ENCODE measurements around the gene PPP2R2D. TPM values are rescaled to one million over a fixed set of nuclear protein-coding genes. Genes with fewer than 3 reads are reported as not detected.

The PPP2R2D gene
- total and polyA plus RNA-seq, 5 donors, result 30.1 to 38.2 (median 35.4) TPM

GRCh38 chr10:131899116-131899690 is 1.6 kb upstream of the PPP2R2D start:
- peaks cover 4% of the 10 kb centered on the region for H3K4me1 ChIP-seq (ENCODE audit: control insufficient read depth, insufficient read depth, low read length)
- H3K27me3 ChIP-seq (ENCODE audit: control insufficient read depth, insufficient read depth), result no peaks in the 10 kb centered on the region
- DNase-seq (no peak), ATAC-seq (no peak)
- H3K9me3 ChIP-seq (ENCODE audit: control insufficient read depth, low read length), result no peaks in the 10 kb centered on the region
- H3K27ac ChIP-seq (ENCODE audit: low read length), result no peak overlapping the region
- H3K4me3 ChIP-seq (ENCODE audit: low read length), result no peak overlapping the region
- 58% methylated on average over 8 of the region's 8 CpGs for WGBS
- intact Hi-C loops (cut with DNase I), result no loop called here

GRCh38 chr10:131899695-131900349 is 986 bp upstream of the PPP2R2D start:
- no peaks in the 10 kb centered on the region for H3K9me3 ChIP-seq (ENCODE audit: control insufficient read depth, low read length)
- H3K4me3 ChIP-seq (ENCODE audit: low read length), result peak overlapping the region; percentile 99
- H3K4me1 ChIP-seq (ENCODE audit: control insufficient read depth, insufficient read depth, low read length), result peaks cover 8% of the 10 kb centered on the region
- ATAC-seq, result no peak
- 20% methylated on average over 24 of the region's 24 CpGs for WGBS
- H3K27me3 ChIP-seq (ENCODE audit: control insufficient read depth, insufficient read depth), result no peaks in the 10 kb centered on the region
- intact Hi-C loops (cut with DNase I), result loop anchor here in 1 of 4 donors (10.0 kb wide), 1 partner anchor 75 kb away; no protein-coding TSS in a partner anchor
- DNase-seq, result no peak
- no peak overlapping the region for H3K27ac ChIP-seq (ENCODE audit: low read length)

- DNase-seq (peak; percentile 64 to 81 (median 80)), ATAC-seq (peak; percentile 30 to 48)
- WGBS, result under 1% methylated on average over 82 of the region's 83 CpGs
- Histone ChIP-seq H3K4me3 (ENCODE audit: low read length) (peak overlapping the region; percentile 99), H3K4me1 (ENCODE audit: control insufficient read depth, insufficient read depth, low read length) (peaks cover 10% of the 10 kb centered on the region), H3K27me3 (ENCODE audit: control insufficient read depth, insufficient read depth) (no peaks in the 10 kb centered on the region), H3K9me3 (ENCODE audit: control insufficient read depth, low read length) (no peaks in the 10 kb centered on the region), H3K27ac (ENCODE audit: low read length) (peak overlapping the region; percentile 66)
- intact Hi-C loops (cut with DNase I), result loop anchor here in 1 of 4 donors (10.0 kb wide), 1 partner anchor 73 kb away; no protein-coding TSS in a partner anchor
These were observed 497 bp downstream of the PPP2R2D start for GRCh38 chr10:131901181-131901829.

GRCh38 chr10:131902211-131902610 is 1.4 kb downstream of the PPP2R2D start:
- intact Hi-C loops (cut with DNase I), result loop anchor here in 1 of 4 donors (10.0 kb wide), 1 partner anchor 73 kb away; no protein-coding TSS in a partner anchor
- DNase-seq, result no peak

GRCh38 chr10:131902691-131903090 is 1.9 kb downstream of the PPP2R2D start:
- WGBS, result 91% methylated on average over 9 of the region's 9 CpGs
- no peak overlapping the region for H3K4me3 ChIP-seq (ENCODE audit: low read length)
- no peaks in the 10 kb centered on the region for H3K27me3 ChIP-seq (ENCODE audit: control insufficient read depth, insufficient read depth)
- H3K4me1 ChIP-seq (ENCODE audit: control insufficient read depth, insufficient read depth, low read length), result peaks cover 10% of the 10 kb centered on the region
- intact Hi-C loops (cut with DNase I), result loop anchor here in 1 of 4 donors (10.0 kb wide), 1 partner anchor 72 kb away; no protein-coding TSS in a partner anchor
- H3K27ac ChIP-seq (ENCODE audit: low read length), result no peak overlapping the region
- ATAC-seq (no peak), DNase-seq (no peak)
- no peaks in the 10 kb centered on the region for H3K9me3 ChIP-seq (ENCODE audit: control insufficient read depth, low read length)

More at GRCh38 chr10:131902211-131902610, 1.4 kb downstream of the PPP2R2D start:
- no peak for ATAC-seq
- WGBS, result 47% methylated on average over 5 of the region's 5 CpGs
- Histone ChIP-seq H3K27ac (ENCODE audit: low read length) (no peak overlapping the region), H3K4me1 (ENCODE audit: control insufficient read depth, insufficient read depth, low read length) (peaks cover 10% of the 10 kb centered on the region), H3K4me3 (ENCODE audit: low read length) (peak overlapping the region; percentile 99), H3K27me3 (ENCODE audit: control insufficient read depth, insufficient read depth) (no peaks in the 10 kb centered on the region), H3K9me3 (ENCODE audit: control insufficient read depth, low read length) (no peaks in the 10 kb centered on the region)

- no peak overlapping the region for H3K27ac ChIP-seq (ENCODE audit: low read length)
- ATAC-seq (no peak), DNase-seq (no peak)
- H3K27me3 ChIP-seq (ENCODE audit: control insufficient read depth, insufficient read depth), result no peaks in the 10 kb centered on the region
- 75% methylated on average over 5 of the region's 5 CpGs for WGBS
- H3K4me3 ChIP-seq (ENCODE audit: low read length), result no peak overlapping the region
- H3K9me3 ChIP-seq (ENCODE audit: control insufficient read depth, low read length), result no peaks in the 10 kb centered on the region
- H3K4me1 ChIP-seq (ENCODE audit: control insufficient read depth, insufficient read depth, low read length), result peaks cover 18% of the 10 kb centered on the region
- intact Hi-C loops (cut with DNase I), result loop anchor here in 1 of 4 donors (10.0 kb wide), 1 partner anchor 70 kb away; no protein-coding TSS in a partner anchor
These were observed 4.4 kb downstream of the PPP2R2D start for GRCh38 chr10:131905267-131905571.

GRCh38 chr10:131905603-131906268 is 4.9 kb downstream of the PPP2R2D start:
- H3K4me1 ChIP-seq (ENCODE audit: control insufficient read depth, insufficient read depth, low read length), result peaks cover 18% of the 10 kb centered on the region
- no peaks in the 10 kb centered on the region for H3K27me3 ChIP-seq (ENCODE audit: control insufficient read depth, insufficient read depth)
- DNase-seq (no peak), ATAC-seq (no peak)
- H3K27ac ChIP-seq (ENCODE audit: low read length), result no peak overlapping the region
- WGBS, result 84% methylated on average over 17 of the region's 17 CpGs
- intact Hi-C loops (cut with DNase I), result loop anchor here in 1 of 4 donors (10.0 kb wide), 1 partner anchor 69 kb away; no protein-coding TSS in a partner anchor
- no peaks in the 10 kb centered on the region for H3K9me3 ChIP-seq (ENCODE audit: control insufficient read depth, low read length)
- no peak overlapping the region for H3K4me3 ChIP-seq (ENCODE audit: low read length)

GRCh38 chr10:131906269-131906639 is 5.4 kb downstream of the PPP2R2D start:
- 97% methylated on average over 1 of the region's 1 CpG for WGBS
- no peak overlapping the region for H3K27ac ChIP-seq (ENCODE audit: low read length)
- no peaks in the 10 kb centered on the region for H3K9me3 ChIP-seq (ENCODE audit: control insufficient read depth, low read length)
- no peak overlapping the region for H3K4me3 ChIP-seq (ENCODE audit: low read length)
- DNase-seq (no peak), ATAC-seq (no peak)
- H3K27me3 ChIP-seq (ENCODE audit: control insufficient read depth, insufficient read depth), result no peaks in the 10 kb centered on the region
- peaks cover 18% of the 10 kb centered on the region for H3K4me1 ChIP-seq (ENCODE audit: control insufficient read depth, insufficient read depth, low read length)
- intact Hi-C loops (cut with DNase I), result loop anchor here in 1 of 4 donors (10.0 kb wide), 1 partner anchor 69 kb away; no protein-coding TSS in a partner anchor

GRCh38 chr10:131907679-131908078 is 6.9 kb downstream of the PPP2R2D start:
- intact Hi-C loops (cut with DNase I), result loop anchor here in 1 of 4 donors (10.0 kb wide), 1 partner anchor 67 kb away; no protein-coding TSS in a partner anchor
- peaks cover 15% of the 10 kb centered on the region for H3K4me1 ChIP-seq (ENCODE audit: control insufficient read depth, insufficient read depth, low read length)
- DNase-seq, result no peak

GRCh38 chr10:131908151-131908550 is 7.3 kb downstream of the PPP2R2D start:
- WGBS, result 81% methylated on average over 5 of the region's 5 CpGs
- ATAC-seq, result no peak
- H3K27me3 ChIP-seq (ENCODE audit: control insufficient read depth, insufficient read depth), result no peaks in the 10 kb centered on the region
- H3K4me3 ChIP-seq (ENCODE audit: low read length), result no peak overlapping the region
- H3K9me3 ChIP-seq (ENCODE audit: control insufficient read depth, low read length), result no peaks in the 10 kb centered on the region
- peaks cover 14% of the 10 kb centered on the region for H3K4me1 ChIP-seq (ENCODE audit: control insufficient read depth, insufficient read depth, low read length)
- H3K27ac ChIP-seq (ENCODE audit: low read length), result no peak overlapping the region
- no peak for DNase-seq
- intact Hi-C loops (cut with DNase I), result loop anchor here in 1 of 4 donors (10.0 kb wide), 1 partner anchor 67 kb away; no protein-coding TSS in a partner anchor

More at GRCh38 chr10:131907679-131908078, 6.9 kb downstream of the PPP2R2D start:
- Histone ChIP-seq H3K4me3 (ENCODE audit: low read length) (no peak overlapping the region), H3K9me3 (ENCODE audit: control insufficient read depth, low read length) (no peaks in the 10 kb centered on the region), H3K27me3 (ENCODE audit: control insufficient read depth, insufficient read depth) (no peaks in the 10 kb centered on the region), H3K27ac (ENCODE audit: low read length) (no peak overlapping the region)
- 91% methylated on average over 8 of the region's 8 CpGs for WGBS
- ATAC-seq, result no peak

All from right cardiac atrium (tissue), 5 donors.